NB4 (cell line): Measurements from ENCODE around the gene DNA2.
A peak's percentile ranks its signal among the peaks of the same experiment; 100 is the strongest.
"Not testable (repeated sequence)": the region's sequence is repeated elsewhere in the genome, so short reads cannot be mapped to it uniquely, and the experiment has no call there.

Source experiments
- DNase-seq: peaks from one replicate; pipeline ENCODE4 v3.0.0; 2010; ENCODE audit warnings: low read depth
- H3K4me3 ChIP-seq: one replicate; pipeline ENCODE4 v1.5.1; 2011; ENCODE audit warnings: mild to moderate bottlenecking, low read depth, low read length, moderate library complexity
- CTCF ChIP-seq: IDR thresholded peaks from one replicate; pipeline ENCODE4 v1.5.1; 2012; ENCODE audit warnings: low read depth, low read length
- MAX ChIP-seq: IDR thresholded peaks from 2 replicates; pipeline ENCODE4 v1.6.1; 2011; ENCODE audit warnings: low read depth, low read length
- MYC ChIP-seq: IDR thresholded peaks from 2 replicates; pipeline ENCODE4 v1.6.1; 2011; ENCODE audit warnings: low read depth, low read length
- POLR2A ChIP-seq: IDR thresholded peaks from 2 replicates; pipeline ENCODE4 v1.6.1; 2011; ENCODE audit warnings: mild to moderate bottlenecking; ENCODE audit not compliant: insufficient read length; ENCODE audit errors: extremely low read depth

Gene DNA2

GRCh38 chr10:68471586-68472408, at the start of gene DNA2:
Gene DNA2, minus strand, starts transcription at chr10:68471973. Its CDS starts 109 bp downstream, at chr10:68471864.
- H3K4me3 ChIP-seq: peak within 1 kb of the TSS; percentile 90
- DNase-seq: peak; percentile 89
- TF ChIP-seq MYC (peak; percentile 95), CTCF (no peak), POLR2A (peak; percentile 78), MAX (peak; percentile 96)

- not testable (repeated sequence) for H3K4me3 ChIP-seq, DNase-seq
Observed at GRCh38 chr10:68518609-68519008, 46.8 kb upstream of the DNA2 start.

- TF ChIP-seq MAX: no peak
- TF ChIP-seq POLR2A: no peak
- no peak for TF ChIP-seq MYC
- TF ChIP-seq CTCF: no peak
- DNase-seq: no peak
Observed at GRCh38 chr10:68517188-68517587, 45.4 kb upstream of the DNA2 start.

GRCh38 chr10:68516766-68517165, 45.0 kb upstream of the DNA2 start:
- no peak overlapping the region for H3K4me3 ChIP-seq
- TF ChIP-seq MAX (no peak), POLR2A (no peak), CTCF (no peak), MYC (no peak)
- no peak for DNase-seq

More at GRCh38 chr10:68517188-68517587, 45.4 kb upstream of the DNA2 start:
- no peak overlapping the region for H3K4me3 ChIP-seq

GRCh38 chr10:68516216-68516615, 44.4 kb upstream of the DNA2 start:
- not testable (repeated sequence) for H3K4me3 ChIP-seq, DNase-seq

GRCh38 chr10:68508090-68508489, 36.3 kb upstream of the DNA2 start:
- no peak overlapping the region for H3K4me3 ChIP-seq
- no peak for DNase-seq
- TF ChIP-seq CTCF: no peak
- TF ChIP-seq MAX: no peak
- no peak for TF ChIP-seq POLR2A
- no peak for TF ChIP-seq MYC

GRCh38 chr10:68506411-68506810, 34.6 kb upstream of the DNA2 start:
- DNase-seq: no peak
- no peak overlapping the region for H3K4me3 ChIP-seq
- TF ChIP-seq POLR2A (no peak), CTCF (no peak), MAX (no peak), MYC (no peak)
